Effector memory CD4-positive, alpha-beta T cell (primary cell): Measurements from ENCODE around the gene CIAO3.

Experiments
- DNase-seq, 3 donors: peaks; one replicate each; pipeline ENCODE4 v3.0.0-alpha.2; 2020
- H3K27ac ChIP-seq: 2 replicates; pipeline ENCODE4 v1.7.0; 2013; ENCODE audit warnings: mild to moderate bottlenecking, low read length, moderate library complexity; ENCODE audit not compliant: insufficient read depth, poor library complexity, severe bottlenecking
- H3K27me3 ChIP-seq: replicated peaks from 2 replicates; pipeline ENCODE4 v1.7.0; 2013; ENCODE audit warnings: mild to moderate bottlenecking, low read length; ENCODE audit not compliant: insufficient read depth, control insufficient read depth, poor library complexity, severe bottlenecking
- H3K36me3 ChIP-seq: 2 replicates; pipeline ENCODE4 v1.7.0; 2013; ENCODE audit warnings: mild to moderate bottlenecking, low read length, moderate library complexity; ENCODE audit not compliant: control insufficient read depth, insufficient read depth
- H3K4me1 ChIP-seq: 2 replicates; pipeline ENCODE4 v1.7.0; 2013; ENCODE audit warnings: low read length, mild to moderate bottlenecking; ENCODE audit not compliant: control insufficient read depth, insufficient read depth, poor library complexity, severe bottlenecking
- H3K4me3 ChIP-seq: 2 replicates; pipeline ENCODE4 v1.7.0; 2013; ENCODE audit warnings: low read length, low read depth, mild to moderate bottlenecking; ENCODE audit not compliant: insufficient read depth, poor library complexity, severe bottlenecking
- H3K9me3 ChIP-seq: 2 replicates; pipeline ENCODE4 v1.7.0; 2013; ENCODE audit warnings: mild to moderate bottlenecking, low read length, moderate library complexity; ENCODE audit not compliant: control insufficient read depth

The CIAO3 gene

DNA sequence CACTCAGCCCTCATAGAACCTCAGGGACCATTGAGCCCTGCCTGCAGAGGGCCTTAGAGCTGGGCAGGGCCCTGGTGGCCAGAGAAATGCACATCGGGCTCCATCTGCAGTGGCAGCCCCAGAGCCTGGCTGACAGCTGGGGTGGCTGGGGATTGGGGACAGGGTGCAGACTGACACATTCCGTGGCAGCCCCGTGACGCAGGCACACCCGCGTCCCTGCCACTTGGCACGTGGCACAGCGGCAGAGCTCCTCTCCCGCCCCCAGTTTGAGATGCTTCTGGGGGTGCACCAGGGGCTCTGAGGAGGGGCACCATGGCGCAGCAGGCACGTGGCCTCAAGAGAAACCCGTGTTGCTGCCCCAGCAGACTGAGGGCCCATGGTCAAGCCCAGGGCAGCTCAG, 37.4 kb downstream of the CIAO3 start:
- H3K27me3 ChIP-seq = peaks cover 52% of the 10 kb centered on the region
- H3K27ac ChIP-seq = no peak overlapping the region
- no peak for DNase-seq
- no peaks in the 10 kb centered on the region for H3K9me3 ChIP-seq
- H3K4me3 ChIP-seq = no peak overlapping the region
- peaks cover 45% of the 10 kb centered on the region for H3K4me1 ChIP-seq
- no peaks in the 10 kb centered on the region for H3K36me3 ChIP-seq

DNA sequence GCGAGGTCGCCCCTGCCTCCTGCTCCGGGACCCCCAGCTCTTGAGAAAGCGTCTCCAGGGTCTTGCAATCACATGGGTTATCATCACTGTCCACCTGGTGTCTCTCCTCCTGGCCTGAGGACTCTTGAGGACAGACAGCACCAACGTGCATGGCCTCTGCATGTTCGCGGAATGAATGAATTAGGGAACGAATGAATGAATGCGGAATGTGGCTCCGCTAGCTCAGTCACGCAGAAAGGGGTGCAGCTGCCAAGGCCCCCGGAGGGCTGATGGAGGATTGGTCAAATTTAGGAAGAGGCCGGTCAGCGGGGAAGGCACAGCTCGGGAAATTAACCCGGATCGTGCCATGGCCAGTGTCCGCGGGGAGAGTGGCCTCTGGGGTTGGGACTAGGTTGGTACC, 38.5 kb downstream of the CIAO3 start:
- no peak overlapping the region for H3K27ac ChIP-seq
- H3K9me3 ChIP-seq = no peaks in the 10 kb centered on the region
- DNase-seq = no peak
- H3K4me3 ChIP-seq = no peak overlapping the region
- H3K36me3 ChIP-seq = no peaks in the 10 kb centered on the region
- peaks cover 45% of the 10 kb centered on the region for H3K4me1 ChIP-seq
- peaks cover 50% of the 10 kb centered on the region for H3K27me3 ChIP-seq

DNA sequence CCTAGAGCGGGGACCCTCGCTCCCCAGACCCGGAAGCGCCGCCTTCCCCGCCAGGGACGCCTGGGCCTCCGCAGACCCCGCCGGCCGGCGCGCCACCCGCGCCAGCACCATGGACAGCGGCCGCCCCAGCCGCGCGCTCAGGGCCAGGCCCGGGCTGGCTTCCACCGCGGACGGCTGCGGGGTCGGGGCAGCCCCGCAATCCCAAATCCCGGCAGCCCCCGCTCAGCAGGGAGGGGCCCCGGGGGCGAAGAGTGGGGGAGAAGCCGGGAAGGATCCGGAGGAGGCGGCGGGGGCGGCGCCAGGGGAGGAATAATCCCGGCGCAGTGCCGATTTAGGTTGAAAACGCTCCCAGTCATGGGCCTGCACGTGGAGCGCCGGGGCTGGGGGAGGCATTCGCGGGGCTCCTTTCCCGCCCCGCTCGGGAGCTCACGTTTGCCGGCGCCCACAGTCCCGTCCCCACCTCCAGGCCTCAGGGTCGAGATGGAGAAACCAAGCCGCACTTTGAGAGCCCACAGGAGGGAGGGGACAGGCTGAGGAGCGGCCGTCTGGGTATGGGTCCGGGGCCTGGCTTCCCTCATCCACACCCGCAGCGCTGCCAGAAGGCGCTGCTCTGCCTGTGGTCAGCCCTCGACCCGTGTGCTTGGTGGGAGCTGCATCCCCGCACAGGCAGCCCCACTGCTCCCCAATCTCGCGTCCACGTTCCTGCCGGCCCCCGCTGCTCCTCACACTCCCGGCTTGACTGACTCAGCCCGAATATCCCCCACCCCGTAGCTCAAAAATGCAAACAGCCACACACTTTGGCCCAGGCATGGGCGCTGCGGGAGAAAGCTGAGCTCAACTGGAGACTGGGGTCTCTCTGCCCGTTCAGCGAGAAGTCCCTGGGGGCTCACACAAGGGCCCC, 39.9 kb downstream of the CIAO3 start:
- no peaks in the 10 kb centered on the region for H3K36me3 ChIP-seq
- peaks cover 43% of the 10 kb centered on the region for H3K4me1 ChIP-seq
- H3K27me3 ChIP-seq = peaks cover 37% of the 10 kb centered on the region
- H3K27ac ChIP-seq = no peak overlapping the region
- DNase-seq = no peak
- H3K4me3 ChIP-seq = no peak overlapping the region
- H3K9me3 ChIP-seq = no peaks in the 10 kb centered on the region

DNA sequence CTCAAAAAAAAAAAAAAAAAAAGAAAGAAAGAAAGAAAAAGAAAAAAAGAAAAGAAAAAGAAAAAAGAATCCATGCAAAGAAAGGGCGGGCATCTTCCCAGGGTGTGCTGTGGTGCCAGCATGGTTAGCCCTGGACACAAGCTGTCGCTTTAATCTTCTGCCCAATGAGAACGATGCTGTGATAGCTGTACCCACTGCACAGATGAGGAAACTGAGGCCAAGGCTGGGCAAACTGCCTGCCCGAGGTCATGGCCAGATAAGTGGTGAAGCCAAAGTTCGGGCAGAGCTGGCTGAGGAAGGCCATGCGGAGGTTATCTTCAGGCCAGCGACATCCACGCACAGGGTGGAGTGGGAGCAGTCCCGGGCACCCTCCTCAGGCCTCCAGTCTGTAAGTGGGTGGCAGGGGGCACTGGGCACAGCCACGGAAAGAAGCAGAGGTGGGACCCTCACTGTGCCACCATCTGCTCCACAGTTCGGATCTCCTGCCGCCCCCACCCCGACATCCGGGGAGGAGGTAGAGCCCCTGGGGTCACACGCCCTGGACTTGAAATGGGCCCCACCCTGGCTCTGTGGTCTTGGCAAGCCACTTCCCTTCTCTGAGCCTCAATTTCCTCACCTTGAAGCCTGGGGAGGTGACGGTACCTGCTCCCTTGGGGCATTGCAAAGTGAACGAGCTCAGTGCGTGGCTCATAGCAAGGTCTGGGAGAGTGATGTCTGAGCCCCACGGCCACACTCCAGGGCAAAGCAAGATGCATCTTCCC, 41.7 kb downstream of the CIAO3 start:
- Histone ChIP-seq H3K9me3 (no peaks in the 10 kb centered on the region), H3K4me3 (peak overlapping the region; percentile 17), H3K36me3 (no peaks in the 10 kb centered on the region), H3K4me1 (peaks cover 54% of the 10 kb centered on the region), H3K27ac (no peak overlapping the region), H3K27me3 (peaks cover 26% of the 10 kb centered on the region)
- DNase-seq = no peak

DNA sequence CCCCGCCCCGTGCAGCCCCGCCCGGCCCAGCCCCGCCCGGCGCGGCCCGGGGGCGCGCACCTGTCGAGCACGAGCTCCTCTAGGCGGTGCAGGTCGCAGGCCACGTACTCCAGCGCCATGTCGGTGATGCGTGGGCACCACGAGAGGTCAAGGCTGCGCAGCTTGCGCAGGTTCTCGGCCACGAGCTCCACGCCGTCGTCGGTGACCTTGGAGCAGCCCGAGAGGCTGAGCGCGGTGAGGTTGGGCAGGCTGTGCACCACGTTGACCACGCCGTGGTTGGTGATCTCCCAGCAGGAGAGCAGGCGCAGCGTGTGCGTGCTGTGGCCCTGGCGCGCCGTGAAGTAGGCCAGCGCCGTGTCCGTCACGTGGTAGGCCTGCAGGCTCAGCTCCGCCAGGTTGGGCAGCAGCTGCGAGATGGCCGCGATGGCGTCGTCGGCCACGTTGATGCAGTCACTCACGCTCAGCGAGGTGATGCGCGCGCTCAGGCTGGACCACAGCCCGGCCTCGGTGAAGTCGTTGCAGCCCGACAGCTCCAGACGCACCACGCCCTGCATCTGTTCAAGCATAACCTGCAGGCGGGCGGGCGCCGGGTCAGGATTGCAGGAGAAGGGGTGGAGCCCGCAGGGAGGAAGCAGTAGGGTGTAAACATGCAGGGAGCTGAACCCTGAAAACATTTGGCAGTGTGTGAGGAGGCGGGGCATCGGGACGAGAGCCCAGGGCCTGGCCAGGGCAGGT, 45.3 kb downstream of the CIAO3 start:
- peak overlapping the region; percentile 63 for H3K4me3 ChIP-seq
- DNase-seq = peak; percentile 26 to 56 (median 55)
- no peaks in the 10 kb centered on the region for H3K36me3 ChIP-seq
- no peaks in the 10 kb centered on the region for H3K27me3 ChIP-seq
- no peak overlapping the region for H3K27ac ChIP-seq
- H3K9me3 ChIP-seq = no peaks in the 10 kb centered on the region
- peaks cover 42% of the 10 kb centered on the region for H3K4me1 ChIP-seq

GRCh38 chr16:694863-695354, 45.9 kb downstream of the CIAO3 start:
- H3K27me3 ChIP-seq = no peaks in the 10 kb centered on the region
- H3K9me3 ChIP-seq = no peaks in the 10 kb centered on the region
- peak overlapping the region; percentile 62 for H3K4me3 ChIP-seq
- no peaks in the 10 kb centered on the region for H3K36me3 ChIP-seq
- peak in 1 of 3 donors; percentile 46 for DNase-seq
- peaks cover 39% of the 10 kb centered on the region for H3K4me1 ChIP-seq
- peak overlapping the region; percentile 62 for H3K27ac ChIP-seq

- Histone ChIP-seq H3K27ac (peak overlapping the region; percentile 62), H3K4me3 (peak overlapping the region; percentile 62), H3K27me3 (no peaks in the 10 kb centered on the region), H3K4me1 (peaks cover 39% of the 10 kb centered on the region), H3K9me3 (no peaks in the 10 kb centered on the region), H3K36me3 (no peaks in the 10 kb centered on the region)
- DNase-seq = no peak
Observed at GRCh38 chr16:694187-694862, 46.5 kb downstream of the CIAO3 start.

GRCh38 chr16:693766-694165, 47.0 kb downstream of the CIAO3 start:
- peaks cover 38% of the 10 kb centered on the region for H3K4me1 ChIP-seq
- no peak overlapping the region for H3K4me3 ChIP-seq

GRCh38 chr16:693364-693763, 47.4 kb downstream of the CIAO3 start:
- Histone ChIP-seq H3K27ac (no peak overlapping the region), H3K27me3 (no peaks in the 10 kb centered on the region), H3K4me1 (peaks cover 38% of the 10 kb centered on the region), H3K36me3 (no peaks in the 10 kb centered on the region), H3K9me3 (no peaks in the 10 kb centered on the region), H3K4me3 (no peak overlapping the region)
- DNase-seq = no peak

More at GRCh38 chr16:693766-694165, 47.0 kb downstream of the CIAO3 start:
- Histone ChIP-seq H3K27me3 (no peaks in the 10 kb centered on the region), H3K9me3 (no peaks in the 10 kb centered on the region), H3K27ac (no peak overlapping the region), H3K36me3 (no peaks in the 10 kb centered on the region)
- DNase-seq = no peak
